ENCODE data around the gene TMEM63C. TPM values are rescaled to one million over a fixed set of nuclear protein-coding genes. Genes with fewer than 3 reads are reported as not detected.

Gene TMEM63C
- total and polyA plus RNA-seq, 5 donors from 2014 or later, result 1.2 TPM; not detected in 4

DNA sequence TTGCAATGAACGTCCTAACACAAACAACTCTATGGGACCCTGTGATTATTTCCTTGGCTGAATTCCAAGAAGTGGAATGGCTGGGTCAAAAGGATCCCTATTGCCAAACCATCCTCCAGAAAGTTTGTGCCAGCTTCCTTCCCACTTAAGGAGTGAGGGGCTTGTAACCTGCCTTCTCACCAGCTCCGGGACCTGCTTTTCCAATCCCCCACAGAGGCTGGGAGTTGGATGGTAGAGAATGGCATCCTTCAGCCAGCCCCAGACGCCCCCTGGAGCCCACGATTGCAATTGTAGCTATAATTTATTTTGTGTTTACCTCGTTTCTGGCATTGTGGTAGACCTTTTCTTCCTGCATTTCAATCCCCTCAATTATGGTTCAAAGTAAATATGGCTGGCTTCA is 30.4 kb upstream of the TMEM63C start:
- Histone ChIP-seq H3K4me1 (ENCODE audit: control insufficient read depth, insufficient read depth, low read length, poor library complexity, severe bottlenecking) (no peaks in the 10 kb centered on the region), H3K27ac (ENCODE audit: insufficient read depth, low read length, poor library complexity, severe bottlenecking) (no peak overlapping the region), H3K9me3 (ENCODE audit: control insufficient read depth in 2 of 2, low read length in 2 of 2) (no peaks in the 10 kb centered on the region), H3K27me3 (ENCODE audit: control insufficient read depth, insufficient read depth, low read length) (peaks cover 20% of the 10 kb centered on the region), H3K4me3 (ENCODE audit: low read depth, low read length) (no peak overlapping the region), H3K36me3 (ENCODE audit: control insufficient read depth, insufficient read depth, low read length) (no peaks in the 10 kb centered on the region)
- peaks cover 24% of the 10 kb centered on the region for H3K27me3 Mint-ChIP-seq
- no peak overlapping the region for H3K27ac Mint-ChIP-seq
- ATAC-seq (ENCODE audit: low read depth in 2 of 2) (no peak), DNase-seq (no peak)
- peaks cover 0 to 6% (median 0%) of the 10 kb centered on the region in 7 donors for H3K9me3 Mint-ChIP-seq
- no peak overlapping the region for H3K4me3 Mint-ChIP-seq
- H3K4me1 Mint-ChIP-seq, result no peaks in the 10 kb centered on the region
- H3K36me3 Mint-ChIP-seq, result no peaks in the 10 kb centered on the region

DNA sequence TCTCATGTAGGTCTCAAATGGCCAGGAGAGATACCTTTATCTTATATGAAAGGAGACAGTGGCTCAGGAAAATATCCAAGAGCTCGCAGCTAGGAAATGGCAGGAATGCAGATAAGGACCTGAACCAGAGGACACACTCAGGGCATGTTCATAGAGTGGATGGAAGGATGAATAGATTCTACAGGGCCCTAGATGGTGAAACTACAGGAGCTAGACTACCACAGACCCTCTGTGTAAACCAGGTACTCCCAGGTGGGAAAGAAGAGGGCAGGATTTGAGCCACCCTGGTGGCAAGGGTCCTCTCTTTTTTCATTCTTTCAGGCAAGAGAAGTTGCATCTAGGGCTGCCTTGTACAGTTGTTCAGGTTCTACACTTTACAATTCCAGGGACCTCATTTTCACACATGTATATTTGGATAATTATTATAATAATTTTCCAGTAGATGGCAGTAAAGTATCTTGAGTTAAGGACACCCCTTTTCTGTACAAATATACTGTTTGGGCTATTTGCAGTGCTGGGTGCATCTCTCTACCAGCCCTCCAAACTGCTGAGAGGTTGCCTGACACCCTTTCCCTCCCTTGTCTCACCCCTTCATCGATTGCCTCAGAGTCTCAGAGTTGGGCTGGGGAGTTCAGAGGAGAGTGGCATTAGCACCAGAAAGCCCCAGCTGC is 29.5 kb upstream of the TMEM63C start:
- no peaks in the 10 kb centered on the region for H3K36me3 Mint-ChIP-seq
- H3K4me1 Mint-ChIP-seq, result no peaks in the 10 kb centered on the region
- H3K4me1 ChIP-seq (ENCODE audit: control insufficient read depth, insufficient read depth, low read length, poor library complexity, severe bottlenecking), result no peaks in the 10 kb centered on the region
- H3K4me3 Mint-ChIP-seq, result no peak overlapping the region
- H3K9me3 Mint-ChIP-seq, result peaks cover 0 to 6% (median 0%) of the 10 kb centered on the region in 7 donors
- peaks cover 17% of the 10 kb centered on the region for H3K27me3 ChIP-seq (ENCODE audit: control insufficient read depth, insufficient read depth, low read length)
- no peaks in the 10 kb centered on the region for H3K36me3 ChIP-seq (ENCODE audit: control insufficient read depth, insufficient read depth, low read length)
- peak in 2 of 3 donors; percentile 23 to 28 for DNase-seq
- H3K27ac Mint-ChIP-seq, result no peak overlapping the region
- peaks cover 28% of the 10 kb centered on the region for H3K27me3 Mint-ChIP-seq
- peak in 1 of 2 donors; percentile 28 for ATAC-seq (ENCODE audit: low read depth in 2 of 2)
- H3K27ac ChIP-seq (ENCODE audit: insufficient read depth, low read length, poor library complexity, severe bottlenecking), result no peak overlapping the region
- H3K9me3 ChIP-seq (ENCODE audit: control insufficient read depth in 2 of 2, low read length in 2 of 2), result no peaks in the 10 kb centered on the region
- H3K4me3 ChIP-seq (ENCODE audit: low read depth, low read length), result no peak overlapping the region

DNA sequence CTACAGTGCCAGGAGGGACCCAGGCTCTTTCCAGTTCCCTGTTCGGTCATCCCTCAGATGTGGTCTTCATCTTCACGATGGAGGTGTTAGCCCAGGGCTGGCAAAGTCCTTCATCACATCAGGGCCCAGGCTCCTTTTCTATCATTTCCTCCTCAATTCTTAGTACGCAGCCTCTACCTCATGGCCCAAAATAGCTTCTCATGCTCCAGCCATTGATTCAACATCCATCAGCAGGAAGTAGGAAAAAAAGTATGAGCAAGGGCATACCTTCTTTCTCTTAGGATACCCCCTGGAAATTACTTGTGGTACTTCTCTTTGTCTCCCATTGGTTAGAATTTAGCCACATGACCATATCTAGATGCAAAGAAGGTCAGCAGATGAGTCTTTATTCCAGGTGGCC is 27.8 kb upstream of the TMEM63C start:
- no peaks in the 10 kb centered on the region for H3K36me3 Mint-ChIP-seq
- H3K27me3 ChIP-seq (ENCODE audit: control insufficient read depth, insufficient read depth, low read length), result peaks cover 17% of the 10 kb centered on the region

GRCh38 chr14:77154421-77154820 is 27.2 kb upstream of the TMEM63C start:
- H3K4me3 ChIP-seq (ENCODE audit: low read depth, low read length), result no peak overlapping the region
- no peaks in the 10 kb centered on the region for H3K9me3 ChIP-seq (ENCODE audit: control insufficient read depth in 2 of 2, low read length in 2 of 2)
- H3K4me1 ChIP-seq (ENCODE audit: control insufficient read depth, insufficient read depth, low read length, poor library complexity, severe bottlenecking), result no peaks in the 10 kb centered on the region
- H3K4me1 Mint-ChIP-seq, result no peaks in the 10 kb centered on the region
- H3K27me3 Mint-ChIP-seq, result peaks cover 31% of the 10 kb centered on the region
- no peak overlapping the region for H3K27ac Mint-ChIP-seq
- H3K27ac ChIP-seq (ENCODE audit: insufficient read depth, low read length, poor library complexity, severe bottlenecking), result no peak overlapping the region
- ATAC-seq (ENCODE audit: low read depth in 2 of 2), result no peak
- no peak for DNase-seq
- peaks cover 17% of the 10 kb centered on the region for H3K27me3 ChIP-seq (ENCODE audit: control insufficient read depth, insufficient read depth, low read length)
- H3K9me3 Mint-ChIP-seq, result peaks cover 0 to 6% (median 0%) of the 10 kb centered on the region in 7 donors
- no peaks in the 10 kb centered on the region for H3K36me3 ChIP-seq (ENCODE audit: control insufficient read depth, insufficient read depth, low read length)
- no peaks in the 10 kb centered on the region for H3K36me3 Mint-ChIP-seq
- H3K4me3 Mint-ChIP-seq, result no peak overlapping the region

More for the DNA sequence above, 27.8 kb upstream of the TMEM63C start:
- H3K27ac ChIP-seq (ENCODE audit: insufficient read depth, low read length, poor library complexity, severe bottlenecking), result no peak overlapping the region
- no peak overlapping the region for H3K4me3 ChIP-seq (ENCODE audit: low read depth, low read length)
- no peaks in the 10 kb centered on the region for H3K9me3 ChIP-seq (ENCODE audit: control insufficient read depth in 2 of 2, low read length in 2 of 2)
- Mint-ChIP-seq H3K27ac (no peak overlapping the region), H3K27me3 (peaks cover 25% of the 10 kb centered on the region), H3K4me3 (no peak overlapping the region), H3K9me3 (peaks cover 0 to 6% (median 0%) of the 10 kb centered on the region in 7 donors), H3K4me1 (no peaks in the 10 kb centered on the region)
- DNase-seq, result no peak
- ATAC-seq (ENCODE audit: low read depth in 2 of 2), result no peak
- H3K36me3 ChIP-seq (ENCODE audit: control insufficient read depth, insufficient read depth, low read length), result no peaks in the 10 kb centered on the region
- no peaks in the 10 kb centered on the region for H3K4me1 ChIP-seq (ENCODE audit: control insufficient read depth, insufficient read depth, low read length, poor library complexity, severe bottlenecking)

DNA sequence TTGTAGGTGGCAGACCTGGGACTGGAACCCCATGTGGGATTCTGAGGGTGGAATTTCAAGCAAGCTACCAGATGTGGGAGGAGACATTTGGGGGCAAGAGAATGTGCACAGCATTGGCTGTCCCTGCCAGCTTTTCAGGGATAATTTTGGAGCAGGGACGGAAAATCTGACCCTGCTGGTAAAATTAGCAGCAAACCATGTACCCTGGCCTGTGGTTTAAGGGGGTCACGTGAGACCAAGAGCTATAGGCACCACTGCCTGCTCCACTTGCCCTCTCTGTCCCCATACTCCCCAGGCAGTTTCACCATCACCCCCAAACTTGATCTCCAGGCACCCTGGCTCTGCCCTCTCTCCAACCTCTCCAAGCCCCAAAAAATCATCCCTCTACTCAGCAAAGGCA is 26.5 kb upstream of the TMEM63C start:
- H3K9me3 Mint-ChIP-seq, result peaks cover 0 to 6% (median 0%) of the 10 kb centered on the region in 7 donors
- H3K4me1 ChIP-seq (ENCODE audit: control insufficient read depth, insufficient read depth, low read length, poor library complexity, severe bottlenecking), result no peaks in the 10 kb centered on the region
- no peaks in the 10 kb centered on the region for H3K4me1 Mint-ChIP-seq
- no peak overlapping the region for H3K27ac Mint-ChIP-seq
- H3K4me3 ChIP-seq (ENCODE audit: low read depth, low read length), result no peak overlapping the region
- no peak for DNase-seq
- H3K4me3 Mint-ChIP-seq, result no peak overlapping the region
- peaks cover 15% of the 10 kb centered on the region for H3K27me3 ChIP-seq (ENCODE audit: control insufficient read depth, insufficient read depth, low read length)
- H3K36me3 Mint-ChIP-seq, result no peaks in the 10 kb centered on the region
- no peak overlapping the region for H3K27ac ChIP-seq (ENCODE audit: insufficient read depth, low read length, poor library complexity, severe bottlenecking)
- no peak for ATAC-seq (ENCODE audit: low read depth in 2 of 2)
- H3K9me3 ChIP-seq (ENCODE audit: control insufficient read depth in 2 of 2, low read length in 2 of 2), result no peaks in the 10 kb centered on the region
- peaks cover 32% of the 10 kb centered on the region for H3K27me3 Mint-ChIP-seq
- H3K36me3 ChIP-seq (ENCODE audit: control insufficient read depth, insufficient read depth, low read length), result no peaks in the 10 kb centered on the region

GRCh38 chr14:77157740-77158139 is 23.9 kb upstream of the TMEM63C start:
- Mint-ChIP-seq H3K9me3 (peaks cover 0 to 6% (median 0%) of the 10 kb centered on the region in 7 donors), H3K4me1 (no peaks in the 10 kb centered on the region), H3K27ac (no peak overlapping the region), H3K4me3 (no peak overlapping the region), H3K27me3 (peaks cover 37% of the 10 kb centered on the region), H3K36me3 (no peaks in the 10 kb centered on the region)
- H3K4me1 ChIP-seq (ENCODE audit: control insufficient read depth, insufficient read depth, low read length, poor library complexity, severe bottlenecking), result no peaks in the 10 kb centered on the region
- no peak overlapping the region for H3K27ac ChIP-seq (ENCODE audit: insufficient read depth, low read length, poor library complexity, severe bottlenecking)
- peaks cover 17% of the 10 kb centered on the region for H3K27me3 ChIP-seq (ENCODE audit: control insufficient read depth, insufficient read depth, low read length)
- ATAC-seq (ENCODE audit: low read depth in 2 of 2) (no peak), DNase-seq (no peak)
- no peaks in the 10 kb centered on the region for H3K9me3 ChIP-seq (ENCODE audit: control insufficient read depth in 2 of 2, low read length in 2 of 2)
- H3K4me3 ChIP-seq (ENCODE audit: low read depth, low read length), result no peak overlapping the region
- no peaks in the 10 kb centered on the region for H3K36me3 ChIP-seq (ENCODE audit: control insufficient read depth, insufficient read depth, low read length)

DNA sequence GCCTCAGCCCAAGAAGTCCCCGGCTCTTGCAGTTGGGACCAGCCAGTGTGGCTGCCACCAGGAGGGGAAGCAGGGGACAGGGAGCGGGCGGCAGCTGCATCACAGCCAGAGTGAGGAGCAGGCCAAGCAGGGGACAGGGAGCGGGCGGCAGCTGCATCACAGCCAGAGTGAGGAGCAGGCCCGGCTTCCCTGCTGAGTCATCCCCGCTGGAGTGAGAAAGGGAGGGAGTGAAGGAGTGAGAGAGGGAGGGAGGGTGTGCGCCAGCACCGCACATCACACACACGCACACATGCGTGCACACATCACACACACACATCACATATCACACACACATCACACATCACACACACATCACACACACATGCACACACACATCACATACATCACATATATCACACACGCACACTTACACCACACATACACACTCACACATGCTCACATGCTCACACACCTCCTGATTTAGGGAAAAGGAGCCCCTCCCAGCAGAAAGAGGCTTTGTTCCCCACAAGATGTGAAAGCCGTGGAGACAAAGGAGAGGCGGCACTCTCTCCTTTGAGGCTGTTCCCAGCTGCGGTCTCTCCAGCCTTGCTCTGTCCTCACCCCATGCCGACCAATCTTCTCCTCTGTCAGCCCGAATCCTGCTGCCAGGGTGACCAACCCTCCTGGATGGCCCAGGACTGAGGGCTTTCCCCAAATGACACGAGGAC is 23.3 kb upstream of the TMEM63C start:
- Histone ChIP-seq H3K27me3 (ENCODE audit: control insufficient read depth, insufficient read depth, low read length) (peaks cover 13% of the 10 kb centered on the region), H3K4me1 (ENCODE audit: control insufficient read depth, insufficient read depth, low read length, poor library complexity, severe bottlenecking) (no peaks in the 10 kb centered on the region), H3K36me3 (ENCODE audit: control insufficient read depth, insufficient read depth, low read length) (no peaks in the 10 kb centered on the region), H3K27ac (ENCODE audit: insufficient read depth, low read length, poor library complexity, severe bottlenecking) (no peak overlapping the region), H3K9me3 (ENCODE audit: control insufficient read depth in 2 of 2, low read length in 2 of 2) (no peaks in the 10 kb centered on the region), H3K4me3 (ENCODE audit: low read depth, low read length) (no peak overlapping the region)
- no peaks in the 10 kb centered on the region for H3K4me1 Mint-ChIP-seq
- H3K36me3 Mint-ChIP-seq, result no peaks in the 10 kb centered on the region
- ATAC-seq (ENCODE audit: low read depth in 2 of 2) (no peak), DNase-seq (no peak)
- H3K27me3 Mint-ChIP-seq, result peaks cover 37% of the 10 kb centered on the region
- H3K27ac Mint-ChIP-seq, result peak overlapping the region in 1 of 3 donors; percentile 28
- no peak overlapping the region for H3K4me3 Mint-ChIP-seq
- H3K9me3 Mint-ChIP-seq, result peaks cover 0 to 6% (median 0%) of the 10 kb centered on the region in 7 donors

DNA sequence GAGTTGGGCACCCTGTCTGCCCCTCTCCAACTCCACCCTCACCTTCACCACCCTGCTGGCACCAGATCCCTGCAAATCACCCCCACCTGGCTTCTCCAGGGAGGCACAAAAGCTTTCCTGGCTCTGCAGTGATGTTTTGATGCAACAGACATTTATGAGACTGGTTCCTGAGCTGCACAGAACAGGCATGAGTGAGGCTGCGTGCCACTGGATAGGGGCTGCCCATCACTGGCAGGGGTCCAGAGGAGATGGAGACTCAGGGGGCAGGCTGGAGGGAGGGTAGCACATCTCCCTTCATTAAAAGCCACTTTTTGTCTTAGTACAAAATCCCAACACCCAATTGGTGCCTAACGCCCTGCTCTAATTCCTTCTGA is 22.7 kb upstream of the TMEM63C start:
- DNase-seq (no peak), ATAC-seq (ENCODE audit: low read depth in 2 of 2) (no peak)
- Histone ChIP-seq H3K36me3 (ENCODE audit: control insufficient read depth, insufficient read depth, low read length) (no peaks in the 10 kb centered on the region), H3K27me3 (ENCODE audit: control insufficient read depth, insufficient read depth, low read length) (peaks cover 11% of the 10 kb centered on the region), H3K4me1 (ENCODE audit: control insufficient read depth, insufficient read depth, low read length, poor library complexity, severe bottlenecking) (no peaks in the 10 kb centered on the region), H3K27ac (ENCODE audit: insufficient read depth, low read length, poor library complexity, severe bottlenecking) (no peak overlapping the region), H3K9me3 (ENCODE audit: control insufficient read depth in 2 of 2, low read length in 2 of 2) (no peaks in the 10 kb centered on the region), H3K4me3 (ENCODE audit: low read depth, low read length) (no peak overlapping the region)
- no peak overlapping the region for H3K4me3 Mint-ChIP-seq
- no peaks in the 10 kb centered on the region for H3K4me1 Mint-ChIP-seq
- H3K27me3 Mint-ChIP-seq, result peaks cover 34% of the 10 kb centered on the region
- H3K36me3 Mint-ChIP-seq, result no peaks in the 10 kb centered on the region
- peak overlapping the region in 1 of 3 donors; percentile 28 for H3K27ac Mint-ChIP-seq
- peaks cover 0 to 4% (median 0%) of the 10 kb centered on the region in 7 donors for H3K9me3 Mint-ChIP-seq
